HG02588 (cell line): ENCODE measurements around the gene TRIM68.

Experiments used
- ATAC-seq: cut with Tn5 transposase; IDR thresholded peaks from one replicate; pipeline ENCODE4 v1.9.1; 2021; ENCODE audit warnings: mild to moderate bottlenecking, moderate library complexity; ENCODE audit not compliant: unreplicated experiment

Gene TRIM68

GRCh38 chr11:4607781-4608666 is at the start of gene TRIM68:
Gene TRIM68, minus strand, starts transcription at chr11:4608231. Its CDS starts 2,727 bp downstream, at chr11:4605504.
- ATAC-seq = peak; percentile 100

- no peak for ATAC-seq
Observed at GRCh38 chr11:4654635-4655369, 46.8 kb upstream of the TRIM68 start.

GRCh38 chr11:4647766-4648165 is 39.7 kb upstream of the TRIM68 start:
- ATAC-seq = no peak

- ATAC-seq = no peak
Observed at GRCh38 chr11:4645974-4646373, 37.9 kb upstream of the TRIM68 start.

- ATAC-seq = no peak
Observed at GRCh38 chr11:4644233-4644632, 36.2 kb upstream of the TRIM68 start.

GRCh38 chr11:4643682-4644081 is 35.7 kb upstream of the TRIM68 start, which contains the start of gene OR51E1:
Gene OR51E1, plus strand, starts transcription at chr11:4643982. Its CDS starts 8,545 bp downstream, at chr11:4652527.
- no peak for ATAC-seq

- no peak for ATAC-seq
Observed at GRCh38 chr11:4643076-4643475, 35.0 kb upstream of the TRIM68 start.

- no peak for ATAC-seq
Observed at GRCh38 chr11:4642043-4642442, 34.0 kb upstream of the TRIM68 start.

GRCh38 chr11:4641501-4641900 is 33.5 kb upstream of the TRIM68 start:
- no peak for ATAC-seq

- no peak for ATAC-seq
Observed at GRCh38 chr11:4639931-4640330, 31.9 kb upstream of the TRIM68 start.

GRCh38 chr11:4637662-4638047 is 29.6 kb upstream of the TRIM68 start:
- ATAC-seq = no peak

GRCh38 chr11:4636962-4637661 is 29.1 kb upstream of the TRIM68 start, which contains the start of gene OR51D1:
Gene OR51D1, plus strand, starts transcription at chr11:4637477. Its CDS starts 2,314 bp downstream, at chr11:4639791.
- ATAC-seq = peak; percentile 93

- no peak for ATAC-seq
Observed at GRCh38 chr11:4636136-4636535, 28.1 kb upstream of the TRIM68 start.

- ATAC-seq = no peak
Observed at GRCh38 chr11:4626207-4627099, 18.4 kb upstream of the TRIM68 start.

GRCh38 chr11:4619514-4619913 is 11.5 kb upstream of the TRIM68 start:
- ATAC-seq = no peak

- no peak for ATAC-seq
Observed at GRCh38 chr11:4615856-4616444, 7.9 kb upstream of the TRIM68 start.

- ATAC-seq = no peak
Observed at GRCh38 chr11:4611986-4612385, 4.0 kb upstream of the TRIM68 start.

GRCh38 chr11:4610258-4610935 is 2.4 kb upstream of the TRIM68 start:
- ATAC-seq = no peak

- ATAC-seq = no peak
Observed at GRCh38 chr11:4607096-4607495, 935 bp downstream of the TRIM68 start.
